Hematopoietic multipotent progenitor cell treated with erythropoietin and hydrocortisone succinate and interleukin-3 and kit ligand, for 6 days (in vitro differentiated cells): Measurements from ENCODE around the gene STXBP6.
A peak's percentile ranks its signal among the peaks of the same experiment; 100 is the strongest.

Source experiments
- DNase-seq: peaks from one replicate; pipeline ENCODE4 v3.0.0-alpha.2; 2015

The STXBP6 gene

DNA sequence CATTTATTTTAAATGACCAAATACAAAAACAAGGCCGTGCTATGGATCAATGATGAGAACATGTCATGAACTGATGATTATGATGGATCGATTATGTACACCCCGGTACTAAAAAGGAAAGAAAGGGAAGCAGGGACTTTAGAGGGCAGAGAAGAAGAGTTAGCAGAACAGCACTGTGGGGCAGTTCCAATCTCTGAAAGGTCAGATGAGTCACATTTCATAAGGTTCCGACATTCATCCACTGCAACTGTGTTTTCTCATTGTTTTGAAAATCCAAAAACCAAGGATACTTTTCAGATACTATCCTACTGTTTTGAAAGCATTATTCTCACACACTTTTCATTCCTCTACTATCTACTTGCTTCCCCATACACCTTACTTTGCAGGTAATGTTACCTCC, 169.3 kb downstream of the STXBP6 start:
- DNase-seq = no peak

DNA sequence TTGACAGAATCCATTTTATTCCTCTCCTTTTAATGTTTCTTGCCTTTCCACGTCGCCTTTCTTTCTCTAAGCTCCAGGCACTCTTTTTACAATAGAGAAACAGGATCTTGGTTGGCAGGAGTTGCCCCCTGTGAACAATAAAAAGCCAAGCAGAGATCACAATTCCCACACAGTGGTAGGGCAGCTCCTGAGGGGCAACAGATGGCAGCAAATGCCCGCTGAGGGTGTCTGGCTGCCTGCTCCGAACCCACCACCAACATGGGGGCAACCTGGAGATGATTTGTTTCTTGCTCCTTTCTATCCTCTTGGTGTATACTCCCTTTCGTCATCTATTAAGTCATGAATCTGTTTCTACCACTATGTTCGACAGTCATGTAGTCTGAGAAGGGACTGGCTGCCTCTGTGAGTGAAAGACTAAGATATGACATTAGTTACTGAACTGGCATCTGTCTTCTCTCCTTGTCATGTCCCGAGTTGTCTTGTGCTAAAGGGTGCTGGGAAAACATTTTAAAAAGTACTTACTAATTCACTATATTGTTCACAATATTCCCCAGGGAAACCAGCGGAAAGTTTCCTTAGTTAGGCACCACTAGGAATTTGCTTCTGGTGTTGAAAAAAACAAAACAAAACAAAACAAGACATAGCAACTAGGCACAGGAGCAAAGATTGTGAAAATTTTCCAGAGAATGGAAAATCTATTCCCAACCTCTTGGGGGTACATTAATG, 170.1 kb downstream of the STXBP6 start:
- DNase-seq = no peak

DNA sequence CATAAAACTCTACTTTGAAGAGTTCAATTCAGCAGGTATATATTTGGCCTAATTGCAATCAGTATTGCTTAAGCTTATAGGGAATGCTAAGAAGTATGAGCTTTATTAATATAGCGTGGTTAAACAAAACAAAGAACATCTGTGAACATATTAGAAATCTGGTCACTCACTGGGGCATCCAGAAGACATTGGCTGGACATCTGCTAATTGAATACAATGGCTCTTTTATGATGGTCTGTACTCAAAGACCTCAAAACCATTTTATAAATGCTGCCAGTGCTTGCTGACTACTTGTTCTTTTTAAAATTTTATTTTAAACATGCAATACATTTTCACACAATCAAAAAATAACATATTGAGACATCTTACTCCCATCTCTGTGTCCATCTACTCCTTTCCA, 173.0 kb downstream of the STXBP6 start:
- DNase-seq = no peak

DNA sequence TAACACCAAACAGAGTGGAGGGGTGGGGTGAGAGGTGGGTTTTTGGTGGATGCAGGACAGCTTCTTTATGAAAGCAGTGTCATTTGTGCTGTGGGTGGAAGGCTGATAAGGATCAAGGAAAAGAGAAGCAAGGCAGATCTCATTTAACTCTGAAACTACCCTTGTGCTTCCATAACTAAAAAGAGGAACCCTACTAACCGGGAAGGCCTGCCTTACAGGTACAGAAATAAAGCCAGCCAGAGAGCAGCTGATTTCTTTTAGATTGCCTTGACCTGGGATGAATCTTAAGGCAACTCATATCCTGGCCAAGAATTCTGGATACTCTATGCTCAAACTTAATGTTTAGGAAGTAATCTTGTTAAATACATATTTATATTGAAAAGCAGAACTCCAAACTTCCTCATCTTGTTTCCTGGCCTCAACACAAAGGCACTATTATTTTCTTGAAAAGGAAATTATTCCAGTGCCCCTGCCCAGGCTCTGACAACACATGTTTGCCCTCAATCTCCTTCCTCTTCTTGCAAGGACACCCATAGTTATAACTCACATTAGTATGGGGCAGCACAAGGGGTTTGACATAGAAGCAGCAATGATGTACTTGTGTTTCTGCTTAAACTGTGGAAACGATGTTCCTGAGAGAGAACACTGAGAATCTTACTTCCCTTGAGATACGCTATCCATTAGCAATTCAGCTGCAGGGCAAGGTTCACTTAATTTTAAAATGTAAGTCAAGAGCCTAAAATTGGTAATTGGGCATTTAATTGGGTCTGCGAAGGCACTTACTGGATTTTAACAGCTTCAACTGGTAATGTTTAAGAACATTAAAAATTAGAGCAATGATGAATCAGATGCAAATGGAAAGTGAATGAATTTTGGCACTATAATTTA, 173.7 kb downstream of the STXBP6 start:
- peak; percentile 15 for DNase-seq

DNA sequence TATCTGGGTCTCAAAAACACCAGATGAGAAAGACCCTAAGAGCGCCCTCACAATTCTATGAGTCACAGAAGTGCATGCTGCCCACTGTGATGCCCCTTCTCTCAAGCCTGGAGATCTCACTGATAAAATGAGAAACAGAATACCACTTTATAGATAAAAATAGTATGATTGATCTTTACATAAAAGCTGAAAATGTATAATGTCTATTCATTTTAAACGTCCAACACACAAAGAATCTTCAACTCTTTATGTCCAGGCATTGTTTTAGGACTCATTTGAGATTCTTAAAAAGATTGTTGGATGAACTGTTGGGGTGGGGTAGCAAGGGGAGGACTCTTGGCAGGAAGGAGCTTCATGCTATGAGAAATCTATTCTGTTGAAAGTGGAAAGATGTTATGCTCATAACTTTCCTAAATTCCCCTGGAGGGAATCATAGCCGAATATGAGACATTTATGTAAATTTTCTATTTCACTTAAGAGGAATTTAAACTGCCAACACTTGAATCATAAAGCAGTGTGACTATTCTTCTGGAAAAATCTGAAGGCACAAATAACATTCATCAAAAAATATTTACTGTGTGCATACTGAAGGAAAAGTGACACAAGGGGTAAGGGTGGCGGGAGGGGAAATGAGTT, 174.6 kb downstream of the STXBP6 start:
- DNase-seq = no peak

DNA sequence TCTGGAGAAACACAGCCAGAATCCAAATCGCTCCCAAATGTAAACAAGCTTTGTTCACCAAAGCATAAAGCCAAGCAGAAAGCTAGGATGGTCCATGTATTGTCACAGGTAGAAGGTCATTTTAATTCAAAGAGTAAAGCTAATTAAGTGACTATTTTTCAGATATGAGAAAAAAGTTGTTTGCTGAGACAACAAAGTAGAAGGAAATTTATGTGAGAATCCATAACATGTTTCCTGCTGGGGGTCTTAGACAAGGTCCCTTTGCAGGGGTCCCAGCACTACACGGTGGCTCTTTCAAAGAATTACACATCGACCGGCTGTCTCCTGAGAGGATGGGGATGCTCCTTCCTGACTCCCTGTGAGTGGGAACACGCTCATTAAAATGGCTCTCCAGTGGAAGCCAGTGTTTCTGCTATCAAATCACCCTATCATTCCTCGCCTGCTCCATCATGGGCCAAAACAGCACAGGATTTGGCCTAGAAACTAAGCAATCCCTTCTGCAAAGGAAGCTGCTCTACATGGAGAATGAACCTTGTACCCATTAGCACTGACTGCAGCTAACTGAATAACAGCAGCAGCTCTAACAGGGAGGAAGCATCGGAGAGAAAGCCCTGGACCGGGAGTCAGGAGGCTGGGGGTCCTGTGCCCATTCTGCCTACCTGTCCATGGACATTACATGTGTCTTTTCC, 175.3 kb downstream of the STXBP6 start:
- no peak for DNase-seq

DNA sequence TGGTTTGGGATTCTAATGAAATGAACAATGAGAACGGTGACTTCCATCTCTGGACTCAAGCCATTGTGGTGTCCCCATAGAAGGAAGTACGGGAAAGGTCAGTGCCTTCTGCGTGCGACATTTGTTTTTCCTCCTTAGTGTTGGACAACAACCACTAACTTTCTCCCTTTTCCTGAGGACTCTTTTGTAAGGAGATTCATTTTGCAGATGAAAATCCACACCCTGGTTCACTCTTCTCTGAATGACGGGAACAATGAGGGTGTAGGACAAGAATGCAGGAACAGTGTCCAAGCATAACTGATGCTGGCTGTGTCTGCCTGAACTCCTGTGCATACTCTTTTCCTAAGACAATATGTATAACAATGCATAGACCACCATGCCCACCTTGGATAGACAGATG, 176.4 kb downstream of the STXBP6 start:
- DNase-seq = no peak

DNA sequence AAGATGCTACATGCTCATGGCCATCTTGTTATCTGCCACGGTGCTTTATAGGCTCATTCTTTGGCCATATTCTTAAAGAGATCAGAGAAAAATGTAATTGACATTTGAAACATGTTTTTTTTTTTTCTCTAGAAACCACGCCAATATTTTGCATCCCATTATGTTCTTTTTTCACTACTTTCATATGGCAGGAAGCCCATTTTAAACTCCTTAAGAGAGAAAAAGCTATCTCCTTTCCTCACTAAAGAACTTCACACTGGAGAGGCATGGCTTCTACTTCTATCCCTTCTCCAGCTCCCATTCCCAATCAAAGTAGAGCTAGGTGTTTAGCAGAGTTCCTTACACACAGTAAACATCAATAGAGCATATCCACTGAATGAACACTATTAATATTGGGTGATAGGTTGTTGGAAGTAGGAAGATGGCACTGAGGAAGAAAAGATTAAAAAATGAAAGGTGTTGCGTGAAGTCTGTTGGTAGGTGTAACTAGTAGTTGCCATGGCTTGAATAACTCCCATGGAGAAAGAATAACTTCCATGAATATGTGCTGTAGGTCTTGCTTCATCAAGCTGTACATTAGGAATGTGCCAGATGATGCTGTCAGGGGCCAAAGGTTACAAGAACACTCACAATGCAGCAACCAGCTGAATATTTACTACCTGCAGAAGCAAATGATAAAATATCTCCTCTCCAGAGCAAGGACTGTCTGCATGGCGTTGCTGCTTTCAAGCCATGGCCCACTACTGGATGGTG, 178.8 kb downstream of the STXBP6 start:
- DNase-seq = no peak

DNA sequence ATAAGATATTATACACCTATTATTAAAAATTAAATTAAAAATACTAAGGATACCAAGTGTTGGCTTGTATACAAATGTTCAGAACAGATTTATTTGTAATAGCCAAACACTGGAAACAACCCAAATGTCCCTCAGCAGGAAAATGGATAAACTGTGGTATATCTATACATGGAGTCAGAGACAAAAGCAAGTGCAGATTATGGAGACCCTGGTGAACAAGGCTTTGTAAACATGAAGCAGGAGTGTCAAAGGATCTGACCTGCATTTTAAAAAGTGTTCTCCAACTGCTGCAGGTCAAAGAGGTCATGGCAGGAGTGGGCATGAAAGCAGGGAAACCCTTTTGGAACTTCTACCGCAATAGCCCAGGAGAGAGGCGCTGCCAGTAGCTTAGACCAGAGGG, 181.6 kb downstream of the STXBP6 start:
- DNase-seq = no peak

DNA sequence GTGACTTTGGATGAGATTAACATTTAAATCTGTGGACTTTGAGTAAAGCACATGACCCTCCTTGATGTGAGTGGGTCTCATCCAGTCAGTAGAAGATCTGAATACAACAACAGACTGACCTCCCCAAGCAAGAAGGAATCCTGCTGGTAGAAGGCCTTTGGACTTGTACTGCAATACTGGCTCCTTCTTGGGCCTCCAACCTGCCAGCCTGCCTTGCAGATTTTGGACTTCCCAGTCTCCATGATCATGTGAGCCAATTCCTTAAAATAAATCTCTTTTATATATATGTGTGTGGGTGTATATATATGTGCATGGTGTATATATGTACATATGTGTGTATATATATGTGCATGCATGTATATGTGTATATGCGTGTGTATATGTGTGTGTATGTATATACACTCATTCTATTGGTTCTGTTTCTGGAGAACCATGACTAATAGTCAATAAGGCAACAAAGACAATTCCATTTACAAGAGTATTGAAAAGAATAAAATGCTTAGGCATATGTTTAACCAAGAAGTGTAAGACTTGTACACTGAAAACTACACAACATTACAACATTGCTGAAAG, 183.8 kb downstream of the STXBP6 start:
- DNase-seq = no peak

DNA sequence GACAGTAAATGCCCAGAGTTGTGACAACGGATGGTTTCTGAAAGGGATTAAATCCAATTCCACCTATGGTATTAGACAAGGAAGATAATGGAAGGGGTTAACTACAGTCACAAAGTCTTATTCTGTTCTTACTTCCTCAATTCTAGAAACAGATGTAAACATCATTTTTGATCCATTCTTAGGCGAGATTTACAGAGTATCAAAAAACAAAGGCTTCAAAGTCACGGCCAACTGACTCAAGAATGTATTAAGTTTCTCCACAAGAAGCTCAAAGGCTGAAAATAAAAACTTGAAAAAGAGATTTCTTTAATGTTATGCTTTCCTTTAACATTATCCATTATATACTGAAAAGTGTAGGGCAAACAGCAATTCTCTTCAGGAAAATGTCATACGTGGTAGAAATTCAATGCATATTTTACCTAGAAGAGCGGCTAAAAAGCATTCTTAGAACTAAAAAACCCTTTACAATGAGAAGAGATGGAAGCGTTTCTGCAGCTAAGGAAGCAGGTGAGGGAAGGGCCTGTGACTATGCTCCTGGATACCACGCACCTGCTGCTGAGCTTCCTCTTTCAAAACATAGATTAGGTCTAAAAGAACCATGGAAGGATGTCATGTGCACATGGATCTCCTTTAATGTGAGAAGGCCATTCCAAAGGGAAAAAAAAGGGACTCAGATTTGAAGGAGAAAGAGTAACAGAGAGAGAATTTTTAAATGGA, 185.8 kb downstream of the STXBP6 start:
- no peak for DNase-seq

DNA sequence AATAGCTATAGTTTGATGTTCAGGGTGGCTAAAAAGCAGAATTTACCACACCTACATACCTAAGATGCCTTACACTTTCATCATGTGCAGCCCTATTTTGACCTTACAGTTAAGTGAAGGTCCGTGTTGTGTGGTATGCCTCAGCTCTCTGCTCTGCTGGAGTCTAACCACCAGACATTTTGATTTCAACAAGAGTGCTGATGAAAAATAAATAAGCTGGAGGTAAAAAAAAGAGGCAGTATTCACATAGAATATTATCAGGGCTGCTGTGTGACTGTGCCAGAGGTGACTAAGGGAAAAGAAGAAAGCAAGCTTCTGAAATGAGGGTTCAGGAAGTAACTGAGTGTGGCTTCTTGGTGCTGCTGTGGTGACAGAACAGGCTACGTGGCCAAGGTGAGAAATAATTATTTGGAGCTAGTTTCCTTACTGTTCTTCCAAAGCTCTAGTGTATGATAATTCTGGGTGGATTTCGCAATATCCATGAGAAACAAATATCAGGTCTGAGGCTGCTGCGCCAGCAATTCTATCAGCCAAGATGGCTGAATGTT, 188.8 kb downstream of the STXBP6 start:
- no peak for DNase-seq

DNA sequence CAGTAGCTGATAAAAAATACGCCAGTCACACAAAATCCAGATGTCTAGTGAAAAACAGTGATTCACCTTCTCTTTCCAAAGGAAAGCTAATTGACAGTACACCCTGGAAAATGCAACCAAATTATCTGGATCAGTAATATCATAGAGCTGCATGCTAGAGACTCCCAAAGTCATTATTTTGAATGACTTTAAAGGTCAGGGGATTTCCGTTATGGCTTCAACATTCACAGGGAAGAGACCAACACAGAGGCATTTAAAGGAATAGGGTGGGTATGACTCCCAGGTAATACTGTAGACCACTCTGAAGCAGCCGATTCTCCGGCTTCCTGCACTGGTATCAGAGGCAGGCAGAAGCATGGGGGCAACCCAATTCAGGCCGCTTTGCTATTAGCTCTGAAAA, 190.4 kb downstream of the STXBP6 start:
- no peak for DNase-seq

DNA sequence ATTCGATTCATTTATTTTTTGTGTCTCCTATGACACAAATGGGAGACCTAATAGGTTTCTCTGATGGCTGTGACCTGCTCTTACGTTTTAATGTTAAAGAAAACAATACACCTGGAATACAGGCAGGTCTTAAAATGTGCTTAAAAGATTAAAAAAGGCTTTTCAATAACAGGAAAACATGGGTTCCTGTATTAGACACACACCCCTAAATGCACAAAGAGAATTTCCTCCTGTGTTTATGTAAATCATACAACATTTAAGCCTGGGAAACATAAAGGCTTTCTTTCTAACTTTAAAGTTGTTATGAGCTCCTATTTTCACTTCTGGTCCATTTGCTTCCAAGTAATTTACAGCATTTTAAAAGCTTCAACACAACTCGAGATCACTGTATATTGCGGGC, 191.3 kb downstream of the STXBP6 start:
- no peak for DNase-seq

DNA sequence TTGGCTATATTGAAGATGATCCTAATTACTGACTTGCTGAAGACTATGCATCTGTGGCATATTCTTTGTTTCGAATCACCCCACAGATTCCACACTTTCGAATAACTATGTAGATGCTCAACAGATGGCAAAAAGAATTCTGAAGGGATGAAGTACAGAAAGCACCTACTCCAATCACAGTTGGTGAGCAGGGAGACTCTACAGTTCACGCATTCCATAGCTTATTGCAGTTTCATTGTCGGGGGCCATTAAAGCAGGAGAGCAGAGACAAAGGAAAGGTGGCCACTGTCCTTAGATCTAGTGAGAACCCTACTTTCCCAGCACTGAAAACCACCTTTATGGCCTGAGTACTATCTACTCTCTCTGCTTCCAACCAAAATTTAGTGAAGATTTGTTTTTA, 191.9 kb downstream of the STXBP6 start:
- no peak for DNase-seq

DNA sequence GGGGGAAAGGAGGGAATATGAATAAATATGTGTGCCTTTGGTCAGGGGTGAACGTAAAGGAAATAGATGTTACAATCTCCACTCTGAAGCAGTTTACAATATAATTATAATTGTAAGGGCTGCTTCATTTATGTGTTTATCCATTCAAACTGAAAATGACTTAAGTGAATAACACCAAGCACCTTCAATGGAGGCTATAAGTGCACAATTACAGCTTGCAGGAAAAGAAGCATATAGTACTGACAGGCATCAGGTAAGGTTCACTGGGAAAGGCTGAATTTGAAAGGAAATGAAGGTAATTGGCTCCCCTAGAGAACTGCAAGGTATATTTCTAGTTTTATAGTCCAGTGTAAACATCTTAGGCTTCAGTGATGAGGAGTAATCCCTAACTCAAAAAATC, 192.7 kb downstream of the STXBP6 start:
- no peak for DNase-seq

DNA sequence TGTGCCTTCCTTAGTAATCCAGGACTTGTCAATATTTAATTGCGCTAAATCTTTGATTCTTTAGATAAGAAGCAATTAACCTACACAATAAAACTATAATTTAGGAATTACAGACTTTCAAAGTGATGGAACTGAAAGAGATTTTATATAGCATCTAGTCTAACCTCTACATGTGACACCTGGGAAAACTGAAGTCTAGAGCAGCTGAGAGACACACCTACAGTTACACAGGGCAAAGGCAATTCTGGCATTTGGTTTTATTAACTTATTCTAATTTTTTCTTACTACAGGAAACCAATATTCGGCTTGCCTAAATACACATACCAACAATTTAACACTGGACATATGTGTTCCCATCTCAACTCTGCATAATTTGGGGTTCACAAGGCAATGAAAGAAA, 196.5 kb downstream of the STXBP6 start:
- DNase-seq = no peak

DNA sequence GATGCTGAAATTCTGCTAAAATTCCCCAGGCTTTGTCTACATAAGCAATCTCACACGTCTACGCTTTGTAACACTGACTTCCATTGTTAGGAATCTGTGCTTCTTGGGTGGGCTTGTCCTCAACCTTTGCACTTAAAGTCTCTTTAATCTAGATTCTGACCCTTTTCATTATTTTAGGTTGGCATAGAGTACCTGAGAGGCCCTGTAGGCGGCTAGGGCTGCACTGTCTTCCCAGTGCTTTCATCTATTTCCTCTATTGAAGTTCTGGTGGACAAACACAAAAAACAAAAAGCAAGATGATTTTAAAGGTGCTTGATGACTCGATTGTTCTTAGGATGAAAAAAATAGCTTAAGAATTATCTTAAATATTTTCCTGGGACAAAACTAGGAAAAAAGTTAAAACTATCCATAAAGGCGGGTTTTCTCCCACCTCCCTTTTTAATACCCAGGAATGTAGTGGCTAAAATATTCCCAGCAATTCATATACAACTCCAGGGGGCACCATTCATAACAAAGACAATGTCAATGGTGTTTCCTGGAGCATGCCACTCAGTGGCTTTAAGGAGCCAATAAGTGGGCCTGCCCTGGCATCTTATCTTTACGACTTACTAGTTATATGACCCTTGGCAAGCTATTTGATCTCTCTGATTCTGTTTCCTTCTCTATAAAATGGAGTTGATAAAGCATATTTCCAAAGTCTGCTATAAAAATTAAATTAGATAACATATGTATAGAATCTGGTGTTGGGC, 197.5 kb downstream of the STXBP6 start:
- no peak for DNase-seq

DNA sequence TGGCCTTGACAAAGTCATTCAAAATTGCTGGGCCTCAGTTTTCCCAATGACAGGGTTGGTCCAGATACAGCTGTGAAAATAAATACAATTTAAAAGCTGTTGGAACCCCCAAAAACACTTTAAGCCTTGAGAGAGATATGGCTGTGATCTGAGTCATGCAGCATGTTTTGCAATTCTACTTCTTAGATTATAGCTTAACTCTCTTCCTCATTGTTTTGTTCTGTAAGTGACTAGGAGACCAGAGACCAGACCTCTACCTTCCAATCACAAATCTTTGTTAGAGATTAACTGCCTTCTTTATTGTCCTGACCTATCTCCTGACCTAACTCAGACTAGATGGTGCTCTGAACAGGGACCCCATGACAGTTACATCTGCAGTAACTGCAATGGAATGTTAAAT, 198.1 kb downstream of the STXBP6 start:
- DNase-seq = peak; percentile 18

DNA sequence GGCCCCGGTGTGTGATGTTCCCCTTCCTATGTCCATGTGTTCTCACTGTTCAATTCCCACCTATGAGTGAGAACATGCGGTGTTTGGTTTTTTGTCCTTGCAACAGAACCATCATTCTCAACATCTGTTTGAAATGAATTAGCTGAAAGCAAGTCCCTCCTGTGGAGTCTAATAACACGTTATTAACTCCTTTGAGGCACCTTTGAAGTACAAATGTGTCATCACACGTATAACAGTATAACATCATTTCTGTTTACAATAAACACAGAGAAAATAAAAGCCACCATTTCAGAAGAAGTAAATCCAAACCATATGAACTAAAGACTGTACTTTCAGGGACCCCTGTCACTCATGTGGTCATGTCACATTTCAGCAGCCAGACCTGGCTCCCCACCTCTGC, 198.5 kb downstream of the STXBP6 start:
- no peak for DNase-seq
